Karpas-422 (cell line): ENCODE data around the gene CD79B. TPM values are rescaled to one million over a fixed set of nuclear protein-coding genes. Genes with fewer than 3 reads are reported as not detected.
"Not testable (repeated sequence)": the region's sequence is repeated elsewhere in the genome, so short reads cannot be mapped to it uniquely, and the experiment has no call there.

Experiments used
- DNase-seq: peaks from one replicate; pipeline ENCODE4 v3.0.0-alpha.2; 2015
- H2AFZ ChIP-seq: fragments of 200-600 bp; sonication (generic); 2 replicates; pipeline ENCODE4 v1.6.1; 2014; ENCODE audit warnings: antibody characterized with exemption, low read length, mixed read lengths
- H3K27ac ChIP-seq: fragments of 200-600 bp; sonication (generic); 2 replicates; pipeline ENCODE4 v1.5.1; 2014; ENCODE audit warnings: mild to moderate bottlenecking, low read length, moderate library complexity
- H3K27me3 ChIP-seq: fragments of 200-600 bp; sonication (generic); 2 replicates; pipeline ENCODE4 v1.6.1; 2014; ENCODE audit warnings: low read length, mixed read lengths
- H3K36me3 ChIP-seq: fragments of 200-600 bp; sonication (generic); 2 replicates; pipeline ENCODE4 v1.6.1; 2014; ENCODE audit warnings: low read length, mixed read lengths; ENCODE audit not compliant: insufficient read depth
- H3K4me1 ChIP-seq: fragments of 200-600 bp; sonication (generic); 2 replicates; pipeline ENCODE4 v1.6.1; 2014; ENCODE audit warnings: mild to moderate bottlenecking, low read length, mixed read lengths
- H3K4me2 ChIP-seq: fragments of 200-600 bp; sonication (generic); 2 replicates; pipeline ENCODE4 v1.6.1; 2014; ENCODE audit warnings: low read length, low read depth, mild to moderate bottlenecking; ENCODE audit not compliant: poor library complexity, severe bottlenecking
- H3K4me3 ChIP-seq: fragments of 200-600 bp; sonication (generic); 2 replicates; pipeline ENCODE4 v1.5.1; 2014; ENCODE audit warnings: mild to moderate bottlenecking, antibody characterized with exemption, low read length, mixed read lengths
- H3K79me2 ChIP-seq: fragments of 200-600 bp; sonication (generic); 2 replicates; pipeline ENCODE4 v1.6.1; 2014; ENCODE audit warnings: mild to moderate bottlenecking, low read length, mixed read lengths
- H3K9ac ChIP-seq: fragments of 200-600 bp; sonication (generic); 2 replicates; pipeline ENCODE4 v1.6.0; 2014; ENCODE audit warnings: low read length
- H3K9me2 ChIP-seq: fragments of 200-600 bp; sonication (generic), shearing (Covaris generic); replicated peaks from 2 replicates; pipeline ENCODE4 v1.6.0; 2014; ENCODE audit warnings: mild to moderate bottlenecking, low read length, moderate library complexity; ENCODE audit not compliant: insufficient read depth
- H3K9me3 ChIP-seq: fragments of 300-700, 200-600 bp; sonication (generic); 2 replicates; pipeline ENCODE4 v1.6.1; 2014; ENCODE audit warnings: low read length, mixed read lengths
- H4K20me1 ChIP-seq: fragments of 200-600 bp; sonication (generic); 2 replicates; pipeline ENCODE4 v1.6.1; 2014; ENCODE audit warnings: mild to moderate bottlenecking, antibody characterized with exemption, low read length, low read depth; ENCODE audit not compliant: insufficient read depth
- total RNA-seq: library from RNA; depleted of rRNA; stranded (reverse); fragments of >200 nt; shearing (Covaris generic); gene quantifications from 2 replicates; pipeline ENCODE4 v1.2.3, GENCODE V29; 2014; ENCODE audit warnings: low replicate concordance

CD79B gene
- total RNA-seq, 1 experiment from 2014 or later = 545 TPM

GRCh38 chr17:63926164-63926563 lies 6.0 kb downstream of the CD79B start:
- no peaks in the 10 kb centered on the region for H3K9me2 ChIP-seq
- H2AFZ ChIP-seq = no peak overlapping the region
- H3K36me3 ChIP-seq = peaks cover 36% of the 10 kb centered on the region
- H3K27me3 ChIP-seq = no peaks in the 10 kb centered on the region
- H3K9ac ChIP-seq = peak overlapping the region; percentile 100
- H3K79me2 ChIP-seq = peaks cover 18% of the 10 kb centered on the region
- peak overlapping the region; percentile 99 for H3K27ac ChIP-seq
- no peaks in the 10 kb centered on the region for H3K9me3 ChIP-seq
- DNase-seq = peak; percentile 67
- H4K20me1 ChIP-seq = peaks cover 20% of the 10 kb centered on the region
- peaks cover 93% of the 10 kb centered on the region for H3K4me1 ChIP-seq
- H3K4me2 ChIP-seq = peak overlapping the region; percentile 94
- H3K4me3 ChIP-seq = no peak overlapping the region

GRCh38 chr17:63925615-63926014 lies 6.5 kb downstream of the CD79B start:
- H3K27ac ChIP-seq = peak overlapping the region; percentile 99
- no peak overlapping the region for H2AFZ ChIP-seq
- H4K20me1 ChIP-seq = peaks cover 16% of the 10 kb centered on the region; the same call in 1 of the 2 replicates
- peak; percentile 92 for DNase-seq
- peaks cover 95% of the 10 kb centered on the region for H3K4me1 ChIP-seq
- no peaks in the 10 kb centered on the region for H3K9me3 ChIP-seq
- H3K27me3 ChIP-seq = no peaks in the 10 kb centered on the region
- H3K9me2 ChIP-seq = no peaks in the 10 kb centered on the region
- H3K4me2 ChIP-seq = peak overlapping the region; percentile 94
- H3K36me3 ChIP-seq = peaks cover 31% of the 10 kb centered on the region
- 0 out of 2 replicates have a peak overlapping the region, but pooled peaks have one; percentile 1 for H3K4me3 ChIP-seq
- H3K79me2 ChIP-seq = peaks cover 12% of the 10 kb centered on the region
- H3K9ac ChIP-seq = peak overlapping the region; percentile 100

- H3K79me2 ChIP-seq, H2AFZ ChIP-seq, H3K9me2 ChIP-seq, H3K4me3 ChIP-seq, H3K27me3 ChIP-seq, H3K36me3 ChIP-seq, H4K20me1 ChIP-seq, H3K9me3 ChIP-seq: not testable (repeated sequence)
- H3K4me1 ChIP-seq = peaks cover 80% of the 10 kb centered on the region
- H3K9ac ChIP-seq = peak overlapping the region; percentile 66
- H3K4me2 ChIP-seq = peak overlapping the region; percentile 67
- DNase-seq = peak; percentile 93
- peak overlapping the region; percentile 99 for H3K27ac ChIP-seq
Observed at GRCh38 chr17:63922402-63922801, 9.7 kb downstream of the CD79B start.

GRCh38 chr17:63920779-63921178 lies 11.4 kb downstream of the CD79B start:
- not testable (repeated sequence) for H3K9me3 ChIP-seq, H4K20me1 ChIP-seq, H2AFZ ChIP-seq, H3K27me3 ChIP-seq, H3K79me2 ChIP-seq, H3K36me3 ChIP-seq, H3K9me2 ChIP-seq, H3K4me3 ChIP-seq
- H3K27ac ChIP-seq = peak overlapping the region; percentile 92
- peak; percentile 79 for DNase-seq
- peak overlapping the region; percentile 63 for H3K4me2 ChIP-seq
- H3K4me1 ChIP-seq = peaks cover 72% of the 10 kb centered on the region
- H3K9ac ChIP-seq = peak overlapping the region; percentile 36; the same call in 1 of the 2 replicates

- H3K4me3 ChIP-seq, H3K27me3 ChIP-seq, H4K20me1 ChIP-seq, H3K79me2 ChIP-seq, H3K9me2 ChIP-seq, H3K36me3 ChIP-seq, H3K9me3 ChIP-seq: not testable (repeated sequence)
- Histone ChIP-seq H3K4me1 (peaks cover 71% of the 10 kb centered on the region), H3K4me2 (peak overlapping the region; percentile 63), H3K9ac (peak overlapping the region; percentile 51), H2AFZ (peak overlapping the region; percentile 43; the same call in 1 of the 2 replicates), H3K27ac (peak overlapping the region; percentile 92)
- DNase-seq = peak; percentile 60
Observed at GRCh38 chr17:63920050-63920449, 12.1 kb downstream of the CD79B start.

GRCh38 chr17:63919311-63919723 lies 12.8 kb downstream of the CD79B start:
- Histone ChIP-seq H3K36me3 (no peaks in the 10 kb centered on the region), H3K4me3 (peak overlapping the region; percentile 37; the same call in 1 of the 2 replicates), H3K27ac (peak overlapping the region; percentile 92), H4K20me1 (no peaks in the 10 kb centered on the region), H3K79me2 (no peaks in the 10 kb centered on the region), H3K9me2 (no peaks in the 10 kb centered on the region), H2AFZ (no peak overlapping the region), H3K27me3 (no peaks in the 10 kb centered on the region), H3K9ac (peak overlapping the region; percentile 51), H3K9me3 (no peaks in the 10 kb centered on the region), H3K4me1 (peaks cover 63% of the 10 kb centered on the region), H3K4me2 (peak overlapping the region; percentile 63)
- DNase-seq = peak; percentile 95

GRCh38 chr17:63918789-63919305 lies 13.3 kb downstream of the CD79B start, which contains the start of gene GH1:
TSS of gene GH1 (minus strand) at chr17:63918839. CDS start at chr17:63918776, 63 bp downstream.
- not testable (repeated sequence) for H2AFZ ChIP-seq
- peak within 1 kb of the TSS; percentile 37; the same call in 1 of the 2 replicates for H3K4me3 ChIP-seq

GRCh38 chr17:63918305-63918704 lies 13.8 kb downstream of the CD79B start:
- H3K36me3 ChIP-seq = no peaks in the 10 kb centered on the region
- no peaks in the 10 kb centered on the region for H3K27me3 ChIP-seq
- H3K9me3 ChIP-seq = no peaks in the 10 kb centered on the region
- no peak overlapping the region for H3K9ac ChIP-seq
- no peak overlapping the region for H3K27ac ChIP-seq
- no peak for DNase-seq
- no peaks in the 10 kb centered on the region for H3K9me2 ChIP-seq
- no peak overlapping the region for H3K4me3 ChIP-seq
- no peak overlapping the region for H2AFZ ChIP-seq
- H3K4me2 ChIP-seq = no peak overlapping the region
- no peaks in the 10 kb centered on the region for H4K20me1 ChIP-seq
- H3K4me1 ChIP-seq = peaks cover 61% of the 10 kb centered on the region
- no peaks in the 10 kb centered on the region for H3K79me2 ChIP-seq

More at GRCh38 chr17:63918789-63919305, 13.3 kb downstream of the CD79B start, which contains the start of gene GH1:
- H4K20me1 ChIP-seq, H3K9me3 ChIP-seq, H3K27me3 ChIP-seq, H3K36me3 ChIP-seq, H3K79me2 ChIP-seq, H3K9me2 ChIP-seq, DNase-seq: not testable (repeated sequence)
- Histone ChIP-seq H3K4me1 (peaks cover 65% of the 10 kb centered on the region), H3K9ac (peak within 1 kb of the TSS; percentile 51), H3K27ac (peak within 1 kb of the TSS; percentile 92), H3K4me2 (peak within 1 kb of the TSS; percentile 63)
